ENCODE data around the gene DUSP1. TPM values are rescaled to one million over a fixed set of nuclear protein-coding genes. Genes with fewer than 3 reads are reported as not detected.

DUSP1 gene
- total and polyA plus RNA-seq, 9 of the 15 experiments (the other 6 are each of a cell fraction or from before 2014, with no cell fraction given) = 2.1 to 14.2 (median 8.5) TPM

- TF ChIP-seq REST (IDR thresholded peaks at IDR 0.05; ENCODE audit: borderline replicate concordance) = peak; percentile 12; the same call in 1 of the 2 replicates
- no peak for TF ChIP-seq REST (CRISPR knock-in tag; IDR thresholded peaks at IDR 0.05; ENCODE audit: low read depth)
- TF ChIP-seq DPF2 (IDR thresholded peaks at IDR 0.05) = no peak
- no peak for TF ChIP-seq USF2 (CRISPR knock-in tag; IDR thresholded peaks at IDR 0.05)
- no peak for TF ChIP-seq FOXJ2 (tag; IDR thresholded peaks at IDR 0.05)
- no peak for TF ChIP-seq PPARD (CRISPR knock-in tag; IDR thresholded peaks at IDR 0.05)
- no peak for TF ChIP-seq ZNF3 (CRISPR knock-in tag; IDR thresholded peaks at IDR 0.05)
- 0 out of 2 replicates have a peak, but pooled peaks have one; percentile 19 for TF ChIP-seq CREM (IDR thresholded peaks at IDR 0.05; ENCODE audit: low read depth)
- TF ChIP-seq MEIS2 (IDR thresholded peaks at IDR 0.05; ENCODE audit: partially characterized antibody) = no peak
- TF ChIP-seq CSDE1 (IDR thresholded peaks at IDR 0.05) = no peak
- no peak for TF ChIP-seq ELF4 (CRISPR knock-in tag; IDR thresholded peaks at IDR 0.05)
- TF ChIP-seq ELF2 (CRISPR knock-in tag; IDR thresholded peaks at IDR 0.05) = no peak
- no peak for TF ChIP-seq CBX2 (IDR thresholded peaks at IDR 0.05; ENCODE audit: insufficient read depth, low read length, poor library complexity, severe bottlenecking)
- TF ChIP-seq STAT6 (CRISPR knock-in tag; IDR thresholded peaks at IDR 0.05) = no peak
- TF ChIP-seq STAT5B (CRISPR knock-in tag; IDR thresholded peaks at IDR 0.05) = no peak
- peak in 1 of 2 experiments; percentile 18; a peak in 1 of 4 replicates for TF ChIP-seq ETV6 (IDR thresholded peaks at IDR 0.05; ENCODE audit: borderline replicate concordance in 1 of 2, low read depth in 2 of 2, low read length in 1 of 2)
- no peak for TF ChIP-seq ETV6 (CRISPR knock-in tag; IDR thresholded peaks at IDR 0.05; ENCODE audit: borderline replicate concordance)
These were observed 22.8 kb upstream of the DUSP1 start (continued) for GRCh38 chr5:172793577-172794488.
